SU-DHL-6 (cell line): ENCODE measurements around the gene PTPRG.
"Not testable (repeated sequence)": the region's sequence is repeated elsewhere in the genome, so short reads cannot be mapped to it uniquely, and the experiment has no call there.

Experiments used
- H2AFZ ChIP-seq: fragments of 200-600 bp; sonication (generic); 2 replicates; pipeline ENCODE4 v1.6.1; 2014; ENCODE audit warnings: low read depth, mild to moderate bottlenecking, moderate library complexity, mixed read lengths, antibody characterized with exemption, low read length; ENCODE audit not compliant: severe bottlenecking
- H3F3A ChIP-seq: fragments of 200-600 bp; shearing (Covaris generic); 2 replicates; pipeline ENCODE4 v1.6.0; 2016; ENCODE audit warnings: antibody characterized with exemption, mild to moderate bottlenecking; ENCODE audit not compliant: insufficient read depth
- H3K27ac ChIP-seq: fragments of 200-600 bp; sonication (generic); 2 replicates; pipeline ENCODE4 v1.5.1; 2016; ENCODE audit warnings: low read depth, mild to moderate bottlenecking, low read length, moderate library complexity, mixed read lengths
- H3K27me3 ChIP-seq: fragments of 200-600 bp; sonication (generic), shearing (Covaris generic); 2 replicates; pipeline ENCODE4 v1.6.0; 2014; ENCODE audit warnings: mild to moderate bottlenecking, low read length
- H3K36me3 ChIP-seq: fragments of 200-600 bp; sonication (generic); 2 replicates; pipeline ENCODE4 v1.6.1; 2014; ENCODE audit warnings: mild to moderate bottlenecking, low read length, mixed read lengths
- H3K4me2 ChIP-seq: fragments of 300-600, 200-600 bp; shearing (Covaris generic), sonication (generic); 2 replicates; pipeline ENCODE4 v1.6.0; 2014; ENCODE audit warnings: low read length, low read depth, mild to moderate bottlenecking; ENCODE audit not compliant: poor library complexity, severe bottlenecking
- H3K4me3 ChIP-seq: fragments of 200-600 bp; sonication (generic); 2 replicates; pipeline ENCODE4 v1.5.1; 2014; ENCODE audit warnings: antibody characterized with exemption, low read length, mild to moderate bottlenecking, mixed read lengths; ENCODE audit not compliant: insufficient read depth, poor library complexity, severe bottlenecking
- H3K79me2 ChIP-seq: fragments of 200-600 bp; sonication (generic); 2 replicates; pipeline ENCODE4 v1.6.1; 2014; ENCODE audit warnings: mild to moderate bottlenecking, low read length, moderate library complexity; ENCODE audit not compliant: insufficient read depth
- H3K9ac ChIP-seq: fragments of 200-600 bp; sonication (generic); 2 replicates; pipeline ENCODE4 v1.7.0; 2014; ENCODE audit warnings: mild to moderate bottlenecking, low read length
- H3K9me2 ChIP-seq: fragments of 200-600 bp; sonication (generic); replicated peaks from 2 replicates; pipeline ENCODE4 v1.6.1; 2014; ENCODE audit warnings: low read length; ENCODE audit not compliant: insufficient read depth
- H3K9me3 ChIP-seq: fragments of 200-600 bp; sonication (generic); 2 replicates; pipeline ENCODE4 v1.6.1; 2014; ENCODE audit warnings: low read length, mixed read lengths; ENCODE audit not compliant: insufficient read depth
- H4K20me1 ChIP-seq: fragments of 200-600 bp; sonication (generic); 2 replicates; pipeline ENCODE4 v1.6.1; 2014; ENCODE audit warnings: low read depth, mild to moderate bottlenecking, antibody characterized with exemption, low read length, moderate library complexity, mixed read lengths
- CTCF ChIP-seq: fragments of 200-600 bp; sonication (generic); IDR thresholded peaks from one replicate; pipeline ENCODE4 v1.5.1; 2017; ENCODE audit warnings: antibody characterized with exemption, mild to moderate bottlenecking, low read length, moderate library complexity; ENCODE audit not compliant: insufficient read depth, poor library complexity, severe bottlenecking
- EZH2phosphoT487 ChIP-seq: fragments of 200-600 bp; sonication (generic), shearing (Covaris generic); conservative IDR thresholded peaks from 2 replicates; pipeline ENCODE4 v1.6.1; 2018; ENCODE audit warnings: mild to moderate bottlenecking, antibody characterized with exemption, low read length, moderate library complexity, mixed read lengths

Gene PTPRG

GRCh38 chr3:61538486-61538885 is 22.9 kb upstream of the PTPRG start:
- H4K20me1 ChIP-seq: no peaks in the 10 kb centered on the region
- no peaks in the 10 kb centered on the region for H3K9me3 ChIP-seq
- no peaks in the 10 kb centered on the region for H3K9me2 ChIP-seq
- no peaks in the 10 kb centered on the region for H3K79me2 ChIP-seq
- no peak overlapping the region for H3K9ac ChIP-seq
- no peaks in the 10 kb centered on the region for H3K27me3 ChIP-seq
- no peak overlapping the region for H3K4me3 ChIP-seq
- H2AFZ ChIP-seq: no peak overlapping the region
- no peak overlapping the region for H3K27ac ChIP-seq
- no peaks in the 10 kb centered on the region for H3K36me3 ChIP-seq
- no peak overlapping the region for H3K4me2 ChIP-seq
- no peak for TF ChIP-seq CTCF
- TF ChIP-seq EZH2phosphoT487: no peak
- H3F3A ChIP-seq: no peaks in the 10 kb centered on the region

GRCh38 chr3:61541694-61542093 is 19.7 kb upstream of the PTPRG start:
- H3K9me2 ChIP-seq: no peaks in the 10 kb centered on the region
- H3K27me3 ChIP-seq: no peaks in the 10 kb centered on the region
- TF ChIP-seq EZH2phosphoT487 (no peak), CTCF (no peak)
- H2AFZ ChIP-seq: no peak overlapping the region
- H3K9me3 ChIP-seq: no peaks in the 10 kb centered on the region
- H3K79me2 ChIP-seq: no peaks in the 10 kb centered on the region
- no peak overlapping the region for H3K27ac ChIP-seq
- no peaks in the 10 kb centered on the region for H3F3A ChIP-seq
- no peak overlapping the region for H3K4me2 ChIP-seq
- H3K36me3 ChIP-seq: no peaks in the 10 kb centered on the region
- no peak overlapping the region for H3K4me3 ChIP-seq
- no peaks in the 10 kb centered on the region for H4K20me1 ChIP-seq
- H3K9ac ChIP-seq: no peak overlapping the region

GRCh38 chr3:61545716-61546115 is 15.7 kb upstream of the PTPRG start:
- H4K20me1 ChIP-seq: no peaks in the 10 kb centered on the region
- no peaks in the 10 kb centered on the region for H3K9me2 ChIP-seq
- H3K36me3 ChIP-seq: no peaks in the 10 kb centered on the region
- no peak overlapping the region for H3K4me2 ChIP-seq
- no peak overlapping the region for H3K4me3 ChIP-seq
- no peak overlapping the region for H3K9ac ChIP-seq
- H3K27ac ChIP-seq: no peak overlapping the region
- no peaks in the 10 kb centered on the region for H3K79me2 ChIP-seq
- no peak overlapping the region for H2AFZ ChIP-seq
- H3K27me3 ChIP-seq: no peaks in the 10 kb centered on the region
- H3K9me3 ChIP-seq: no peaks in the 10 kb centered on the region
- H3F3A ChIP-seq: no peaks in the 10 kb centered on the region
- TF ChIP-seq CTCF (no peak), EZH2phosphoT487 (no peak)

- H3K27ac ChIP-seq: no peak overlapping the region
- no peak overlapping the region for H3K9ac ChIP-seq
- H2AFZ ChIP-seq: no peak overlapping the region
- no peaks in the 10 kb centered on the region for H3K79me2 ChIP-seq
- no peaks in the 10 kb centered on the region for H3K9me3 ChIP-seq
- no peak overlapping the region for H3K4me2 ChIP-seq
- H3F3A ChIP-seq: no peaks in the 10 kb centered on the region
- H3K36me3 ChIP-seq: no peaks in the 10 kb centered on the region
- no peaks in the 10 kb centered on the region for H3K9me2 ChIP-seq
- H3K27me3 ChIP-seq: no peaks in the 10 kb centered on the region
- no peak overlapping the region for H3K4me3 ChIP-seq
- H4K20me1 ChIP-seq: no peaks in the 10 kb centered on the region
- TF ChIP-seq EZH2phosphoT487: no peak
- TF ChIP-seq CTCF: no peak
Measured at GRCh38 chr3:61547625-61548024, 13.7 kb upstream of the PTPRG start.

- not testable (repeated sequence) for H4K20me1 ChIP-seq, H3K79me2 ChIP-seq, H3K9me2 ChIP-seq, H3K27ac ChIP-seq, H3K9ac ChIP-seq, H3K27me3 ChIP-seq, H3F3A ChIP-seq, H3K9me3 ChIP-seq, H3K36me3 ChIP-seq, H3K4me3 ChIP-seq, H2AFZ ChIP-seq, H3K4me2 ChIP-seq
Measured at GRCh38 chr3:61552704-61553103, 8.7 kb upstream of the PTPRG start.
